Spleen (tissue), 7 donors: ENCODE results near the gene EIF3L.

Experiments used
- CTCF ChIP-seq, 11 experiments: fragments of 200-600 bp in 7 of 11; fragments of 450-650 bp in 4 of 11; sonication (generic) in 4 of 11; IDR thresholded peaks in 8 of 11; conservative IDR thresholded peaks in 3 of 11; 1 replicate in 7 of 11; 2 replicates in 4 of 11; pipeline versions ENCODE4 v1.4.0 to v1.8.0; 2016 to 2021; ENCODE audit warnings: antibody characterized with exemption in 11 of 11, inconsistent platforms in 4 of 11, mild to moderate bottlenecking in 1 of 11
- POLR2A ChIP-seq, 3 donors: fragments of 450-650 bp; IDR thresholded peaks; one replicate each; pipeline ENCODE4 v1.5.1; 2017; ENCODE audit warnings: antibody characterized with exemption in 3 of 3, mild to moderate bottlenecking in 1 of 3
- donor health status: DM: no; HTN: no; CAD: no; lungs with moderate emphysema.
- donor health status: DM: no; HTN: no; CAD: no.
- donor health status: DM: no; HTN: no; CAD: no.

GRCh38 chr22:37811867-37812266 lies 37.4 kb upstream of the EIF3L start:
- TF ChIP-seq POLR2A (IDR thresholded peaks at IDR 0.05) (no peak), CTCF (IDR thresholded peaks at IDR 0.05 in 8 of 11, conservative IDR thresholded peaks at IDR 0.05 in 3 of 11) (no peak)
